GM20431 (cell line): ENCODE data around the gene ENG.
"Not testable (repeated sequence)": the region's sequence is repeated elsewhere in the genome, so short reads cannot be mapped to it uniquely, and the experiment has no call there.

Source experiments
- in situ Hi-C: fragments of 300-500 bp; cut with MseI, MboI; formaldehyde crosslinking; loops from one replicate; pipeline ENCODE4 v1.15.0; 2020; ENCODE audit warnings: low sequenced_read_pairs; ENCODE audit not compliant: unreplicated experiment

ENG gene

GRCh38 chr9:127781806-127782205, 72.7 kb downstream of the ENG start:
- in situ Hi-C loops: no loop called here

DNA sequence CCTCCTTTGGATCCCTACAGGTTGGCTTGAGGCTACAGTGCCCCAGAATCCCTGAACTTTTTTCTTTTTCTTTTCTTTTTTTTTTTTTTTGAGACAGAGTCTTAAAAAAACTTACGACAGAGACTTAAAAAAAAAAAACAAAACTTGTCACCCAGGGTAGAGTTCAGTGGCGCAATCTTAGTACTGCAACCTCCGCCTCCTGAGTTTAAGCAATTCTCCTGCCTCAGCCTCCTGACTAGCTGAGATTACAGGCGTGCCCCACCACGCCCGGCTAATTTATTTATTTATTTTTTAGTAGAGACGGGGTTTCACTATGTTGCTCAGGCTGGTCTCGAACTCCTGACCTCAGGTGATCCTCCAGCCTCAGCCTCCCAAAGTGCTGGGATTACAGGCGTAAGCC, 73.5 kb downstream of the ENG start:
- in situ Hi-C loops: not testable (repeated sequence)

DNA sequence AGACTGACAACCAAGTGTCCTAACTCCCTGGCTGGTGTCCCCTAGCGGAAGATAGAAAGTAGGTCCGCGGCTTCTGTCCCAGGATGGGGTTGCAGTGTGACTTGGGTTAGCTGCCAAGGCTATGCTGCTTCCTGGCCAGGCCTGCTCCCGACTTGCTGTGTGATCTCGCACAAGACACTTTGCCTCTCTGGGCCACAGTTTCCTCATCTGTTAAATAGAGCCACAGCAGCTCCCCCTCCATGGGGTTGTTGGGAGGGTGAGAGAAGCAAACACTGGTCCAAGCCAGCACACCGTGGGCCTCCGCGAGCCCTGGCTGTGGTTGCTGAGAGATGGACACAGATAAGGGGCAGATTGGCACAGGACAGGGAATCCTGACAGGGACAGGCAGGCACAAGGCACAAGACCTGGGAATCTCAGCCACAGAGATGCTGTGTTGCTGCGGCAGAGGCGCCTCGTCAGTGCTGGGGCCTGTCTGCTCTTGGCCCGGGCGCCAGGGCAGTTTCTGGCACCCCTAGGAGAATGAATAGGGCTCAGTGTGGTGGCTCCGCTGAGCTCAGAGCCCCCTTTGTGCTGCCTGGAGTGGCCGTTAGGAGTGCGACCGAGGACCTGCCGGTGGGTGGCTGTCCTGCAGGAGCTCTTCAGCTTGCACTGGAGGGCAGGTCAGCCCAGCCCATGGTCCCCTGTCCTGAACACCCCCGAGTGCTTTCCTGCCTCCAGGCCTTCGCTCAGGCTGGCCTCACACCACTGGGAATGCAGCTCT, 74.2 kb downstream of the ENG start:
- in situ Hi-C loops: no loop called here

DNA sequence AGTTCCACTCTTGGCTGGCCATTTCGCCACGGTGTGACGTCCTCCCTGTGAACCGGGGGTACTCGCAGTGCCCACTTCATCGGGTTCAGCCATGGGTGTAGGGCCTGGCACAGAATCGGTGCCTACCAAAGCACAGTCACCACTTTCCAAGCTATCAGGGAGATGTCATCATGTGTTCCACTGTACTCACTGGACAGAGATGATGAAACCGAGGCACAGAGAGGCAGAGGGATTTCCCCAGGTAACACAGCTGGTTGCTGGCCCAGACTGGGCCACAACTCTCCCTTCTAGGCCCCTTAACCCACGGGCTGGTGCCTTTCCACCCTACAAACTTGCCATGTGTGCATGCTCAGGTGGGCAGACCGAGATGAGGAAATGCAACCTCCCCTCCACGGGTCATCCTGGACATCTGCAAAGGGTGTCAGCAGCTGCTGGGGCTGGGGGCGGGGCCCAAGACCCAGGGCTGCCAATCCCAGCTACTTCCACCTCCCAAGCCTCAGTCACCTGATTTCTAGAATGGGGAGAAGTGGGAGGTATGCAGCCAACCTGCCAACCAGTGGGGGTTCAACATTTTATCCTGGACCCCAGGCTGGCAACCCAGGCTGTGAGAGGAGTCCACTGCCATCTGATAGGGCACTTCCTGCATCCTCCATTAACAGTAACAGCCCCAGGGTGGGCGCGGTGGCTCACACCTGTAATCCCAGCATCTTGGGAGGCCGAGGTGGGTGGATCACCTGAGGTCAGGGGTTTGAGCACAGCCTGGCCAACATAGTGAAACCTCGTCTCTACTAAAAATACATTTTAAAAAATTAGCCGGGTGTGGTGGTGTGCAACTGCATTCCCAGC, 75.1 kb downstream of the ENG start:
- in situ Hi-C loops: no loop called here

DNA sequence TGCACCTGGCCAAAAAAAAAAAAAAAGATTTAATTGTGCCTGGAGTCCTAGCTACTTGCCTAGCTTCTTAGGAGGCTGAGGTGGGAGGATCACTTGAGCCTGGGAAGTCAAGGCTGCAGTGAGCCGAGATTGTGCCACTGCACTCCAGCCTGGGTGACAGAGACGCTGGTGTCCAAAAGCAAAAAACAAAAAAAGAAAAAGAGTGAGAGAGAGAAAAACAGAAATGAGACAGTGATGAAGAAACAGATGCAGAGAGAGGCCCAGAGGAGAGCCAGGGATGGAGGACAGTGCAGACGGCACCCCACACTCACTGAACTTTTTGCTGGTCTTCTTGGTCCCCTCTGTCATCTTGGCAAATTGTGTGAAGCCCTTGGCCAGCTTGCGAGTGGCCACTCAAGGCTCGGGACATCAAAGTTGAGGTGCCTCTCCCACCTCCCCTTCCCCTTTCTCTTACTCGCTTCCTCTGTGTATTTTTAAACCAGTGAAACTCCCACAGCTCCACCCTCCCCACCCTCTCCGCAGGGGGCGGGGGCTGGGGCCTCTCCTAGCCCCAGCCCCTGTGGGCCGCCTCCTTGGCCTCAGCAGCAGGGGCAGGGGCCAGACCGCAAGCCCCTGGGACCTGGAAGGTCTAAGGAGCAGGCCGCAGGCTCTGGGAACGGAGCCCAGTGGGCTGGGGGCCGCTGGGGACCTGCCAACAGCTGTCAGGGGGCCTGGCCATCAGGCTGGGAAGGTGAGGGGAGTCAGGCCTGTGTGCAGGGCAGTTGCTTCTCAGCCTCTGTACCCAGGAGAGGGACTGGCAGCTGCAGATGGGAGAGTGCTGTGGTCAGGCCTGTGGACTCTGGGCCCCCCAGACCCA, 76.0 kb downstream of the ENG start, which contains the start of gene SH2D3C:
Gene SH2D3C (minus strand): TSS at position 387 of the 856 bp plus-strand sequence. CDS start 39 bp downstream, at position 348.
- in situ Hi-C loops: no loop called here

DNA sequence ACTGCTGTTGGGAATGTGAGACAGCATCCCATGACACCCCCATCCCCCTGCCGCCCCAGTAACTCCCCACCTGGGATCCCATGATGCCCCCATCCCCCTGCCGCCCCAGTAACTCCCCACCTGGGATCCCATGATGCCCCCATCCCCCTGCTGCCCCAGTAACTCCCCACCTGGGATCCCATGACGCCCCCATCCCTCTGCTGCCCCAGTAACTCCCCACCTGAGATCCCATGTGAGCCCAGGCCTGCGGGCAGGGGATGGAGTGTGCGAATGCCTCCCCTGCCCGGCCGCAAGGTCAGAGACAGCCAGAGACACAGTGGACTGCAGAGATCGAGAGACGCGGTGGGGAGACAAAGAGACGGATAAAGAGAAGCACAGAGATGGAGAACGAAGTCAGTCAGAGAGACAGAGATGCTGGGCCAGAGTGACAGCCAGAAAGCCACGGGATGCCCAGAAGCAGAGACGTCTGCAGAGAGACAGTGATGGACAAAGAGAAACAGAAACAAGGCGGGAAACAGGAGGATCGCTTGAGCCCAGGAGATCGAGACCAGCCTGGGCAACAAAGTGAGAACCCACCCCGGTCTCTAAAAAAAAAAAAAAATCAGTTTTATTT, 77.0 kb downstream of the ENG start:
- in situ Hi-C loops: no loop called here

- in situ Hi-C loops: no loop called here
Measured at GRCh38 chr9:127776924-127777289, 77.6 kb downstream of the ENG start.

- in situ Hi-C loops: no loop called here
Measured at GRCh38 chr9:127776195-127776923, 78.1 kb downstream of the ENG start.

- in situ Hi-C loops: no loop called here
Measured at GRCh38 chr9:127773981-127774380, 80.5 kb downstream of the ENG start.

DNA sequence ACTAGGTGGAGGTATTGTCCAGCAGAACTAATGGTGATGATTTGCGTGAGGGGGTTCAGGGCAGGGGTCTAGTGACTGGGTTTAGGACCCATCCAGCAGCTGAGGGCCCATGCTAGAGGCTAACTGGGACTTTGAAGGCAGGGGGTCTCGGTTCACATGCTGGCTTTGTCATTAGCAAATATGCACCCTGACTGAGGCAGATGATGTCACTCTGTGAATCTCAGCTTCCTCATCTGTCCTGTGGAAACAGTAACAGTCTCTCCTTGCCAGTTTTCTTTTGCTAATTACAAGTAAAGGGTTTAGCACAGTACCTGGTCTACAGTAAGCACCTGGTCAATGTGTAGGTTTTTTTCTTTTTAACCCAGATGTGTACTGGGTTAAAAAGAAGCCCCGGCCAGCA, 81.2 kb downstream of the ENG start:
- in situ Hi-C loops: no loop called here

DNA sequence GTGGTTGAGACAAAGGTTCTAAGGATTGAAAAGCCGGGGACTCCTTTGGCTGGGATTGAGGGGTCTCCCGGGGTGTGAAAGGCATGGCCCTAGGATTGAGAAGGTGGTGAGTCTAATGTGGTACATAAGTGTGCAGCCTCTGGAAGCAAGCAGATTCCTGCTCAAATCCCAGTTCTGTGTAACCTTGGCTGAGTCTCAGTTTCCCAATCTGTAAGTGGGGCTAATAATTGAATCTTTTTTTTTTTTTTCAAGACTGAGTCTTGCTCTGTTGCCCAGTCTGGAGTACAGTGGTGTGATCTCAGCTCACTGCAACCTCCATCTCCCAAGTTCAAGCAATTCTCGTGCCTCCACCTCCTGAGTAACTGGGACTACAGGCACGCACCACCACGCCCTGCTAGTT, 81.9 kb downstream of the ENG start:
- in situ Hi-C loops: no loop called here

- in situ Hi-C loops: no loop called here
Measured at GRCh38 chr9:127771570-127772189, 82.8 kb downstream of the ENG start.

- in situ Hi-C loops: no loop called here
Measured at GRCh38 chr9:127770905-127771569, 83.4 kb downstream of the ENG start.

DNA sequence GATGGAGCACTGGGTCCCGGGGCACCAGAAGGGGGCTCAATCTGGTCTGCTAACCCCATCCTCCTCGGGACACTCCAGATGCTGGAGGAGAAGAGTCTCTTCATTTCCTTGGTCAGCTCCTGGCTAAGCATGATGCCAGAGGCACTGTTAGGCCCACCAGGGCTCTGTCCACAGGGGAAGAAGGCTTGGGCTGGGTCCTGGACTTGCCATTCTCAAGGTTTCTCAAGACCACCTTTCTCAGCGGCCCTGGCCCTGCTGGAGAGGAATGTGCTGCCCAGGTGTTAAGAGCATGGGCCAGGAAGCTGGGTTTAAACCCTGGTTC, 83.9 kb downstream of the ENG start:
- in situ Hi-C loops: no loop called here

- in situ Hi-C loops: no loop called here
Measured at GRCh38 chr9:127769929-127770582, 84.4 kb downstream of the ENG start.

GRCh38 chr9:127769101-127769500, 85.4 kb downstream of the ENG start:
- in situ Hi-C loops: no loop called here

DNA sequence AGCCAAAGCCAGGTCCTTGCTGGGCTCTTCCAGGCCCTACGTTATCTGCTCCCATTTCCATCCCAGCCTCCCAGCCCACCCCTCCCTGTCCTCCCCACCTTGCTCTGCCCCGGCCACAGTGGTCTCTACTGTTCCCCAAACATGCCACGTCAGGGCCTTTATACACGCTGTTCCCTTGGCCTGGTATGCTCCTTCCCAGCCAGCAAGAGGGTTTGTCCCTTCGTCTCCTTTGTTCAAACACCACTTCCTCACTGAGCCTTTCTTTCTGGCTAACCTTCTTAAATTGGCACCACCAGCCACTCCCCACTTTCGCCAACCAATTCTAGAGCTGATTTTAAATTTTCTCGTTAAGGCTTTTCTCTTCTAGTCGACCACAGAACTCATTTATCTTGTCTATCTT, 85.8 kb downstream of the ENG start:
- in situ Hi-C loops: no loop called here

DNA sequence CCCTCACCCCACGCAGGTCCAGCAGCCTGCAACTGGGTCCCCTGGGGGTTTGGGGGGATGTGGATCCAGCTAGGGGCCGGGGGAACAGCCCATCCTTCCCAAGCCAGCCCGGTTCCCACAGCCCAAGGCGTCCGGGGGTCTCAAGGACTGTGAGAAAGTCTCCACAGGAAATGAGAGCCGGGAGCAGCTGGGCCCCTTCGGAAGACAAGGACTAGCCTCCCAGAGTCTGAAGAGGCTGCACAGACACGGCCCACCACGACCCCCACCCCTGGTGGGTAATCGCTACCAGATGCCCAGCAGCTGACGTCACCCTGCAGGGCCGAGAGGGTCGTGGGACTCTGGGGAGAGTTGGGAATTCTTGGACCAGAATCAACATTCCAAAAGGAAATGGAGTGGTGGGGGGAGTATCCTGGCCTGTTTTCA, 86.5 kb downstream of the ENG start:
- in situ Hi-C loops: no loop called here
